ENCODE results near the gene KSR1. TPM values are rescaled to one million over a fixed set of nuclear protein-coding genes. Genes with fewer than 3 reads are reported as not detected.

The KSR1 gene
- total RNA-seq, 2 experiments from 2014 or later, result 39.7 to 40.6 TPM

- POLR2A ChIA-PET, result no interaction called here
- CTCF ChIA-PET, result interaction anchor here (2.3 to 2.5 kb wide), 2 partner anchors 33 to 35 kb away, joined by 7 to 10 read pairs; no protein-coding TSS in a partner anchor
These were observed 111.3 kb downstream of the KSR1 start for GRCh38 chr17:27567563-27567859.

- ChIA-PET POLR2A (no interaction called here), CTCF (interaction anchor here (2.3 to 2.5 kb wide), 2 partner anchors 32 to 34 kb away, joined by 7 to 10 read pairs; no protein-coding TSS in a partner anchor)
These were observed 112.0 kb downstream of the KSR1 start for GRCh38 chr17:27568216-27568615.

- POLR2A ChIA-PET, result no interaction called here
These were observed 112.6 kb downstream of the KSR1 start for GRCh38 chr17:27568811-27569210.

GRCh38 chr17:27569257-27569722, 113.0 kb downstream of the KSR1 start:
- CTCF ChIA-PET, result interaction anchor here (0.7 to 2.5 kb wide), 4 partner anchors 17 to 193 kb away, joined by 3 to 13 read pairs (median 6); no protein-coding TSS in a partner anchor
- POLR2A ChIA-PET, result no interaction called here

More at GRCh38 chr17:27568811-27569210, 112.6 kb downstream of the KSR1 start:
- CTCF ChIA-PET, result interaction anchor here (0.7 to 2.5 kb wide), 3 partner anchors 31 to 192 kb away, joined by 3 to 13 read pairs (median 7); no protein-coding TSS in a partner anchor

- POLR2A ChIA-PET, result interaction anchor here (0.6 kb wide), 1 partner anchor 43 kb away, joined by 4 read pairs; no protein-coding TSS in a partner anchor
These were observed 113.8 kb downstream of the KSR1 start for GRCh38 chr17:27569884-27570577.

GRCh38 chr17:27570578-27570914, 114.3 kb downstream of the KSR1 start:
- POLR2A ChIA-PET, result interaction anchor here (0.6 kb wide), 1 partner anchor 44 kb away, joined by 4 read pairs; no protein-coding TSS in a partner anchor
- CTCF ChIA-PET, result interaction anchor here (2.4 kb wide), 1 partner anchor 29 kb away, joined by 13 read pairs; no protein-coding TSS in a partner anchor

More at GRCh38 chr17:27569884-27570577, 113.8 kb downstream of the KSR1 start:
- CTCF ChIA-PET, result interaction anchor here (1.2 to 2.5 kb wide), 3 partner anchors 17 to 32 kb away, joined by 6 to 13 read pairs (median 7); no protein-coding TSS in a partner anchor

- ChIA-PET POLR2A (no interaction called here), CTCF (interaction anchor here (1.0 kb wide), 1 partner anchor 116 kb away, joined by 3 read pairs; the partner anchor contains the start of gene KSR1)
These were observed 115.5 kb downstream of the KSR1 start for GRCh38 chr17:27571563-27572352.

- ChIA-PET CTCF (interaction anchor here (1.0 kb wide), 1 partner anchor 117 kb away, joined by 3 read pairs; the partner anchor contains the start of gene KSR1), POLR2A (no interaction called here)
These were observed 116.4 kb downstream of the KSR1 start for GRCh38 chr17:27572665-27573064.

GRCh38 chr17:27573548-27573947, 117.3 kb downstream of the KSR1 start:
- ChIA-PET CTCF (interaction anchor here (0.7 to 2.0 kb wide), 6 partner anchors 15 to 241 kb away, joined by 3 to 12 read pairs (median 4); partner anchors contain the start of gene KSR1), POLR2A (no interaction called here)

GRCh38 chr17:27573971-27574525, 117.8 kb downstream of the KSR1 start:
- POLR2A ChIA-PET, result no interaction called here
- CTCF ChIA-PET, result interaction anchor here (0.7 to 2.0 kb wide), 6 partner anchors 15 to 241 kb away, joined by 3 to 12 read pairs (median 4); partner anchors contain the start of gene KSR1

GRCh38 chr17:27575096-27575911, 119.1 kb downstream of the KSR1 start:
- POLR2A ChIA-PET, result no interaction called here
- CTCF ChIA-PET, result interaction anchor here (1.3 to 2.0 kb wide), 3 partner anchors 24 to 243 kb away, joined by 3 to 12 read pairs (median 4); no protein-coding TSS in a partner anchor

- CTCF ChIA-PET, result interaction anchor here (1.3 kb wide), 1 partner anchor 26 kb away, joined by 4 read pairs; no protein-coding TSS in a partner anchor
- POLR2A ChIA-PET, result no interaction called here
These were observed 119.6 kb downstream of the KSR1 start for GRCh38 chr17:27575912-27576252.

- ChIA-PET CTCF (no interaction called here), POLR2A (no interaction called here)
These were observed 120.3 kb downstream of the KSR1 start for GRCh38 chr17:27576477-27577083.

- POLR2A ChIA-PET, result no interaction called here
- CTCF ChIA-PET, result interaction anchor here (2.1 kb wide), 1 partner anchor 24 kb away, joined by 6 read pairs; no protein-coding TSS in a partner anchor
These were observed 121.0 kb downstream of the KSR1 start for GRCh38 chr17:27577121-27577761.

GRCh38 chr17:27577884-27578717, 121.9 kb downstream of the KSR1 start:
- ChIA-PET CTCF (interaction anchor here (0.8 to 2.1 kb wide), 5 partner anchors 21 to 122 kb away, joined by 3 to 10 read pairs (median 3); no protein-coding TSS in a partner anchor), POLR2A (interaction anchor here (1.3 kb wide), 1 partner anchor 103 kb away, joined by 3 read pairs; no protein-coding TSS in a partner anchor)

- CTCF ChIA-PET, result interaction anchor here (0.8 to 2.1 kb wide), 6 partner anchors 10 to 123 kb away, joined by 3 to 10 read pairs (median 4); no protein-coding TSS in a partner anchor
- POLR2A ChIA-PET, result interaction anchor here (1.3 kb wide), 1 partner anchor 103 kb away, joined by 3 read pairs; no protein-coding TSS in a partner anchor
These were observed 122.5 kb downstream of the KSR1 start for GRCh38 chr17:27578718-27579085.

Data from activated CD8-positive, alpha-beta memory T cell treated with anti-CD3 and anti-CD28 coated beads for 36 hours (primary cell).